HS-27A (cell line): ENCODE data around the gene PDP2.
"Not testable (repeated sequence)": the region's sequence is repeated elsewhere in the genome, so short reads cannot be mapped to it uniquely, and the experiment has no call there.

Experiments
- DNase-seq: peaks from one replicate; pipeline ENCODE4 v3.0.0-alpha.2; 2012; ENCODE audit warnings: low read depth, missing footprints

The PDP2 gene

DNA sequence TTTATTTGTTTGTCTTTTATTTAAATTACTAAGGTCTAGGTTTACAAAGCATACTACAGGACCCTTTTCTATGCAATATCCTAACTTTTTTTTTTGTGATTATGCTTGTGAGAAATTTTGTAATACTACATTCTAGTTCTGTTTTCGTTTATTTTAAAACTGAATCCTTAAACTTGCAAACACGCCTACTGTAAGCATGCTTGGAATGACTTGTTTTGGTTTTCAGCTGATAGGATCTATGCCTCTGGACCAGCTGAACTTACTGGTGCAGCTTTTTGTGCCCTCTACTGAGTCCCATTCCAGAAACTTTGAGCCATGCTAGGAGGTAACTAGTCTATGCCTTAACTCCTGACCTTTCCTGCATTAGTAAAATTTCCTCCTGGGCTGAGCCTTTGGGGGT is 6.0 kb downstream of the PDP2 start:
- DNase-seq, result no peak

DNA sequence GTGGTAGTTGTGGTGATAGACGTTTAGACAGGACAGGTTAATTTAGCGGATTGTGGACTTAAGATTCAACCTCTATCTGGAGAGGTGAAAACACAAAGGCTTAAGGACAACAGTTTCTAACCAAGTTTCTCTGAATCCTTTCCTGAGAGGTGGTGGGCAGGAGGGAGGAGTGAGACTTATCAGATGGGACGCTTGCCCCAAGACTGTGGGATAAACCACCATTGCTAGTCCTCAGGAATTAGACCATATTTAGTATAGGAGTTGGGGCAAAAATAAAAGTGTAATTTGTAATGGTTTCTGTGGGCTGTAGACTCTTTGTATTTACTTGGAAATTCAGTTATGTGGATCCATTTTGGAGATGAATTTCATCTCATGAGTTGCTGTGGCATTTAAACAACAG is 6.6 kb downstream of the PDP2 start:
- DNase-seq, result no peak

DNA sequence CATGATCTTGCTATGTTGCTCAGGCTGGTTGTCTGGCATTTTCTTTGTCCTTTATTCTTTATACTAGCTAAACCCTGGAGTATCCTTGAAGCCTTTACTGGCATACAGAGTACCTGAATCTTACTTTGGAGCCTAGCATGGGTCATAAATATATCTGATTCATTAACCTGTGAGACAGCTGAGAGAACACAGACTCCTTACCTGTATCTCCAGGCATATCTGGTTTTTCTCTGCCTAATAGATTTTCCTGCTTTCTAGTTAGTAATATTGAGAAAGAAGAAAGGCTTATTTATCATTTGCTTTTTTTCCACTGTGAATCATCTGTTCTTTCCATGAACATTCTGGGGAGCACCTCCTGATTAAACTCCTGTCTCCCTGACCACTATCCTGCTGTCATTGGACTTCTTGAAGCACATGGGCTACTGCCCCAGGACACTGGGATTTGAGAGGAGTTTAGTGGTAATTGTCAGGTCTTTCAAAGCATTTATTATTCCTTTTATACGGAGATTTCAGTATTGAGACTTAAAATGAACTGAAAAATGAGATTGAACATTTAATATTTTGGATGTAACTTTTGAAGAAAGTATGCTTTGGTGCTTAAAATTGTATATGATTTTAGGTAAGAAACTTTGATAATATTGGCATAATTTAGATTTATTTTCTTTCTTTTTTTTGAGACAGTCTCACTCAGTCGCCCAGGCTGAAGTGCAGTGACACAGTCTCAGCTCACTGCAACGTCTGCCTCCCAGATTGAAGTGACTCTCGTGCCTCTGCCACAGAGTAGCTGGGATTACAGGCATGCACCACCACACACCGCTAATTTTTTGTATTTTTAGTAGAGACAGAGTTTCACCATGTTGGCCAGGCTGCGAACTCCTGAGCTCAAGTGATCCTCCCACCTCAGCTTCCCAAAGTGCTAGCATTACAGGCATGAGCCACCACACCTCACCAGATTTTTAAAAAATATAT is 8.6 kb downstream of the PDP2 start:
- DNase-seq, result no peak

DNA sequence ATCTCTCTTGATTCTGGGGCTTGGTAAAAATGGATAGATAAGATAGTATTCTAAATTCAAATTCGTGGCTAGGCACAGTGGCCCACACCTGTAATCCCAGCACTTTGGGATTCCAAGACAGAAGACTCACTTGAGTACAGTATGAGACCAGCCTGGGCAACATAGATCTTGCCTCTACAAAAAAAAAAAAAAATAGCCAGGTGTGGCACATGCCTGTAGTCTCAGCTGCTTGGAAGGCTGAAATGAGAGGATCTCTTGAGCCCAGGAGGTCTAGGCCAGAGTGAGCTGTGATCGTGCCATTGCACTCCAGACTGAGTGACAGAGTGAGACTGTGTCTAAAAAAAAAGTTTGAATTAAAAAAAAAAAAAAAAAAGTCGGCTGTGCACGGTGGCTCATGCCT is 9.3 kb downstream of the PDP2 start:
- no peak for DNase-seq

DNA sequence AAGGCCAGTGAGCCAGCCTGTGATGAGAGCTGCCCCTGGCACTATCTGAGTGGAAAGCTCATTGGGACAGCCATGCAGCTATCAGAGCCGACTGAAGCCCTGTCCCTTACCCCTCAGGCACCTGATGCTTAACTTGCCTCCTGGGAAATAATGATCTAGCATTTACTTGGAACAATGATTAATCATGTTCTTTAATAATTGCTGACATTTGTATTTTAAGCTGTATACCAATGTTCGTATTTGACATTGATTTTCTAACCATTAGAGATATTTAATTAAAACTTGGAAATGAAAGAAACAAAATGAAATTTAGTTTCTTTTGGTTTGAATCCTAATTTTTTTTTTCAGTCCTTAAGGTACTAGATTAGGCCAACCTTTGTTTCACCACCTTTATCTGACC is 10.5 kb downstream of the PDP2 start:
- DNase-seq, result no peak

DNA sequence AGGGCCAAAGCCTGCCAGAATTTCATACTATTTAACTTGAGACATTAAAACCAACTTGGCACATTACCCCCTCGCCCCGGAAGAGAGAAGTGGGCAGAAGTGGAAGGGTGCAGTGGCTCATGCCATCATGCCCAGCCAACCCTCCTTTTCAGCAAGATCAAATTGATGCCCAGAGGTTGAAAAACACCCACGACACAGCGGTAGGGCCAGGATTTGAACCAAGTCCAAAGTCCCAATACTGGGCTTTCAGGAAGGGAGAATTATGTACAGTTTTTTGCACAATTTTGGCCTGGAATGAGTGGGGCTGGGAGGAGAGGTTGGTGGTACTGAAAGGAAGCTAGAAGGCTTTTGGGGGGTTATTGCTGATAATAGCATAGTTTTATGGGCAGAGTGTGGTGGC is 11.0 kb downstream of the PDP2 start:
- DNase-seq, result no peak

DNA sequence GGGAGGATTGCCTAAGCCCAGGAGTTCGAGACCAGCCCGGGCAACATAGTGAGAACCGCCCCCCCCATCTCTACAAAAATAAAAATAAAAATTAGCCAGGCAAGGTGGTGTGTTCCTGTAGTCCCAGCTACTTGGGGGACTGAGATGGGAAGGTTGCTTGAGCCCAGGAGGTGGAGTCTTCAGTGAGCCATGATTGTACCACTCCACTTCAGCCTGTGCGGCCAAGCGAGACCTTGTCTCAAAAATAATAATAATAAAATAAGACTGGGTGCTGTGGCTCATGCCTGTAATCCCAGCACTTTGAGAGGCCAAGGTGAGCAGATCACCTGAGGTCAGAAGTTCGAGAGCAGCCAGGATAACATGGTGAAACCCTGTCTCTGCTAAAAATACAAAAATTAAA is 11.5 kb downstream of the PDP2 start:
- no peak for DNase-seq

DNA sequence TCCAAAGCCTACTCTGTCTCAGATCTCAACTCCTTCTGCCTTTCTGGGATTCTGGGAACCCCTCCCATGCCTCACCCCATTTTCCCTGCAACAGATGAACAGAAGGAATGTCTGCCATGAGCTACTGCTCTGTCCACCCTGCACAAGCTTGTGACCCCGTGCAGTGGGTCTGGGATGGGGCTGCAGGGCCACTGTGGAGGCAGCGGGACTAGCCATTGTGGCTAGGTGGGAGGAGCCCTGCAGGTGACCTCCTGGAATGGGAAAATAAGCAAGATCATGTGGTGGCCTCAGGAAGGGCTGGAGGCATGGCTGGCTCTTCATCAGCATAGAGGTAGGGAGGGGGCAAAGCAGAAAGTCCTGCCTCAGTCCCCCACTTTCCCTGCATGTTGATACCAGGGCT is 13.7 kb downstream of the PDP2 start:
- DNase-seq, result no peak

DNA sequence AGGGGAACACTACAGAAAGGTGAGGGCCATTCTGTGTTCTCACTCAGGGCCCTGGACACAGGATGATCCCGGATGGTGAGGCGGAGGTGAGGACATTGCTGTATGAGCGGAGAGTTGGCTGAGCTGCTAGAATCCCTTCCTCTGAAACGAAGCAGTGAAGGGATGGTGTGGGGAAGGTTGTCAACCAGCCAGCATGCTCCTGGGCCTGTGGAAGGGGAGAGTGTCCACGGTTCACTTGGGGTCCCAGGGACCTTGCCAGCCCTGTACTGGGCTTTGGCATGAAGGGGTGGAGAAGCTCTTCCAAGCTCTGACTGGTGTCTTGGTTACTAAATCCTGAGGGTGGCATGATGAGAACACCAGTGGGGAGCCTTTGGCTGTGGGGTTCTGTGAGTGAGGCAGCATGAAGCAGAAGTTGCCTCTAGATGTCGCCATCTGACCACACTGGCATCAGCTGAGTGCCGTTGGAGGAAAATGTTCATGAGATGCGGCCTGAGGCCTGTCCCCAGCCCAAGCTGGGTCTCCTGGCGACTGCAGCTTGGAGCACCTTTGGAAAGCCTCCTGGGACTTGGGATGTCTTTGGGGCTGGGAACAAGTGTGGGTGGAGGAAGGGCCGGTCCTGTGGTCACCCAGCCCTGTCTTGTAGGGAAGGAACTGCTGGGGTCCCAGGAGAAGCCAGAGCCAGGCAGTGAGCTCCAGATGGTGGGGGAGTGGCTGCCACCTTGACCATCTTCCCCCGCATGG is 14.8 kb downstream of the PDP2 start:
- peak; percentile 56 for DNase-seq

DNA sequence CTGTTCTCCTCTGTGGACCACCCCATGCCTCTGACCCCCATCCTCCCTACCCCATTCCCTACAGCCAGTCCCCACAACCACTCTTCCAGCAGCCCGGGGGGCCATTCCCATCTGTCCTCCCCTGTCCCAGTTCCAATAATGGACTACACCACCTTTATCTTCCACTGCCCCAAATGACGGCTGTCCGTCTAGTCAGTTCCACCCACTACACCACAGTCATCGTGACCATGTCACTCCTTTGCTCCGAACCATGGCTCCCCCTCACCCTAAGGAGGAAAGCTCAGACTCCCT is 15.3 kb downstream of the PDP2 start:
- DNase-seq, result no peak

DNA sequence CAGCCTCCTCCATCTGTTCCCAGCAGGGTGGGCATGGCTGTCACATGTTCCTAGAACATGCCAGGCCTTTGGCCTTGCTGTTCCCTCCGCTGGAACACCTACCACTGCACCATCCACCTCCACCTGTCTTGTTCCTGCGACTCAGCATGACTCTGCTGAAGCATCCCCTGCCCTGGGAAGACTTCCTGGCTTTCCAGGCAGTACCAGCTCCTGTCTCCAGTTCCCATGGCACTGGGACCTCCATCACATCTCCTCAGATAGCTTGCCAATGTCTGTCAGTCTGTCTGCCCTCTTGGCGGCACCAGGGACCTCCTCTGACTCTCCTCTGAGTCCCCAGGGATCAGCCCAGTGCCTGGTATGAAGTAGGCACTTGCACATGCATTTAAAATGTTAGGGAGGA is 15.7 kb downstream of the PDP2 start:
- no peak for DNase-seq

DNA sequence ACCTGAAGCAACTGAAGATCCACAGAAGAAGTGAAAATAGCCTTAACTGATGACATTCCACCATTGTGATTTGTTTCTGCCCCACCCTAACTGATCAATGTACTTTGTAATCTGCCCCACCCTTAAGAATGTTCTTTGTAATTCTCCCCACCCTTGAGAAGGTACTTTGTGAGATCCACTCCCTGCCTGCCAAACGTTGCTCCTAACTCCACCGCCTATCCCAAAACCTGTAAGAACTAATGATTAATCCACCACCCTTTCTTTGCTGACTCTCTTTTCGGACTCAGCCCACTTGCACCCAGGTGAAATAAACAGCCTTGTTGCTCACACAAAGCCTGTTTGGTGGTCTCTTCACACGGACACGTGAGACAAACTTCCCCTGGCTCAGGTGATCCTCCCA is 16.4 kb downstream of the PDP2 start:
- DNase-seq, result not testable (repeated sequence)

DNA sequence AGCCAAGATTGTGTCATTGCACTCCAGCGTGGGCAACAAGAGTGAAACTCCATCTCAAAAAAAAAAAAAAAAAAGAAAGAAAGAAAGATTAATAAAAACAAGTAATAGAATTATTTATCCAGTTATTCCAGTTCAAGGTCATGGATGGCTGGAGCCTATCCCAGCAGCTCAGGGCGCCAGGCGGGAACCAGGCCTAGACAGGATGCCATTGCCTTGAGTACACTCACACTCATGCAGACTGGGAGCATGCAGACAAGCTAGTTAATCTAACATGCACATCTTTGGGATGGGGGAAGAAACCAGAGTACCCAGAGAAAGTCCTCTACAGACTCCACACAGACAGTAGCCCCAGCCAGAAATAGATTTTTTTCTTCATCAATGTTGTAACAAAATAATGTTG is 17.9 kb downstream of the PDP2 start:
- no peak for DNase-seq

DNA sequence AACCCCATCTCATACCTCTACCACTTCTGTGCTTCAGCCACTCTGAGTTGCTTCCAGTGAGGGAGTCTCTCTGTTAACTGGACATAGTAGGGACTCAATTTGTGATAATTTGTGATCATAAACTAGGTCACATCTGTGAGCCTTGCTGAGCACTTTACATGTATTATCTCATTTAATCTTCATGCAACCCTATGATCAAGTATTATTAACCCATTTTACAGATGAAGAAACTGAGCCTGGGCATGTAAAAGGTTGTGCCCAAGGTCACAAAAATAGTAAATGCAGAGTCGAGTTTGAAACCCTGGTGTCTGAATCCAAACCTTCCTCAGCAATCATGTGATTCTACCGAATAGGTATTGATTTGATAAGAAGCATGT is 18.6 kb downstream of the PDP2 start:
- no peak for DNase-seq

DNA sequence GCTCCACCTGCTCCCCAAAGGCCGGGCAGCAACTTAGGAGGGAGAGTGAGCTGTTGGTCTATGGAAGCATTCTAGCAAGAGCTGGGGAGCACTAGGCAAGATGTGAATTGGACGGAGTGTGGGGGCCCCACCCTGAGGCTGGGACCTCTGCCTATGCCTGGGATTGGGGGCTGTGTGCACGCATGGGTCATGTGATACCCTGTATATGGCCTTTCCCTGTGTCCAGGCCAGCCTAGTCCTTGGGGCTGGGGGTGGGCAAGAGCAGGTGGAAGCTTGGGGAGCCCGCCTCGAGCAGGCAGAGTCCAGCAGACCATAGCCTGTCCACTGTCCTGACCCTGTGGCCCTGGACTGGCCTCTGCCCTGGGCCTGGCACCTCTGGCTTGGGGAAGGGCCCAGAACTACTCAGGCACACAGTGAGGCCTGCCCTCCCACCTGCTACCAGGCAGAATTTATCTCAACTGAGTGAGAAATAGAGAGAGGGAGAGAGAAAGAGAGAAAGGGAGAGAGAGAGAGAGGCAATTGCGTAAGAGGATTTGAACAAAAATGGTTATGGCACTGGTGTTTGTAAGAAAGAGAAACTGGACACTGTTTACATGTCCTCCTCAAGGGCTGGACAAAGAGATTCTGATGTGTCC is 19.1 kb downstream of the PDP2 start:
- DNase-seq, result no peak

DNA sequence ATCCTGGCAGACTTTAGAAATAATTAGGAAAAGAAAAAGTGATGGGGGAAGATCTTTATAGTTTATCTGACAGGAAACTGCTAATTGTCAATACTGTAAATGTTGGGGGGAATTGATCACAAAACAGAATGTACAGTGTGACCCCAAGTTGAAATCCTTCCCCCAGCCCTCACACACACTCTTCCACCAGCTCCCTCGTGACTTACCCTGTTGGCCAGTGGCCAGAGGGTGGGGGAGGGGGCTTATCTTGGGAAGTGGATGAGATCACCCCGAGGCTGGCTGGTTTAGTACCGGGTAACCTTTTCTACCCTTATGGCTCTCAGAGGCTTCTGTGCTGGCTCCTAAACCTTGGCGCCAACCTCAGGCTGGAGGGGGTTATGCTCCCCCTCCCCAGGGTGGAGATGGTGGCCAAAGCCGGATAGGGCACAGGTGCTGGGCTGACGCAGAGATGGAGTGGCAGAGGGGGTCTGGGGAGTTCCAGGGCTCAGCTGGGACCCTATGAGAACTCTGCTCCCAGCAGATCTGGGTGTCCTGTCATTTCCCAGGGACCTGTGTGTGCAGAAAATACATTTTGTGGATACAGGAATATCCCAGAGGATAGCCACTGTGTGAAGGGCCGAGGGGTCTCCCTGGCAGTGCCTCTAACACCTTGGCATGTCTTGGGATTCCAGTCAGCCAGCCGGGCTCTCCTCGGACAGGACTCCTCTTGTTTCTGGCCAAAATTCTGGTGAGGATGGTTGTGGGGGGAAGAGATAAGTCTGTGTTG is 19.8 kb downstream of the PDP2 start:
- peak; percentile 66 for DNase-seq

DNA sequence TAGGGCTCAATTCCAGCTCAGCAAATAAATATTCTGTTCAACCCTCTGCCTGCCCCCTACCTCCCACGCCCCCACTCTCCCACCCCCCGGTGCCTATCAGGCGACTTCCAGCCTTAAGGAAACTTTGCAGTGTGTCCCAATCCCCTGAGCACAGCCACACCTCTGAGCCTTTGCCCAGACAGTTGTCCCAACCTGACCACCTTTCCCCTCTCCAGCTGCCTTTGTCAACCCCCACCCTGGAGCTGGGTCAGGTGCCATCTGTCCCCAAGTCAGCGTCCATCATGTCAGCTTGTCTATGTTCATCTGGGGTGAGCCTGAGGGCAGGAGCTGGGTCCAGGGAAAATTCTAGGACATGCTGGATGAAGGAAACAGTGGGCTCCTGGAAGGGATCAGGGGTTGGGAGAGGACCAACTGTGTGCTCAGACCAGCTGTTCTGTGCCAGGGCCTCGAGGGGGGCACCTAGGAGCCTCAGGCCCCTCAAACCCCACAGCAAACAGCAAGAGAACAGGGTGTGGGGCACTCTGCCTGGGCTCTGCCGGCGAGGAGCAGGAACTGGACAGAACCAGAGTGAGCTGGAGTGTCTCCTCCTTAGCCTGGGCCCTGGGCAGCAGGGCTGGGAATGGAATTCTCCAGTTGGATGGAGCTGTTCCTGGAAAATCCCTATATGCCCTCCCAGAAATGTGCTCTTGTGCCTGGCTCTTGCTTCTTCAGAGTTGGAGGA is 20.6 kb downstream of the PDP2 start:
- no peak for DNase-seq

DNA sequence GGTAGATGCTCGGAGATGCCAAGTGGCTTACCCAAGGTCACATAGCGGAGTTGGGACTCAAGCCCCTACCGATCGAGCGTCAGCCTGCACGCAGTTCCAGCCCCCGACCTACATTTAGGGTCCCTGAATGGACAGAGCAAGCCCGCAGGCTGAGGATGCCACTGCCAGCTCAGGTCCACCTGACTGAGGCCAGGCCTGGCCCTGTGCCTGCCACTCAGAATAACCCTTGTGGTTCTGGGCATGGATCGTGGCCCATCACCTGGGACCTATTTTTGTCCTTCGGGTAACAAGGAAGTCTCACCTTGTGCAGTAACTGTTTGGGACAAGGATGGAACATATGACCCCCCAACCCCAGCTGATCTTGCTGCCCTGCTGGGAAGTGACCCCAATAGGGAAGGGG is 21.3 kb downstream of the PDP2 start:
- DNase-seq, result no peak

DNA sequence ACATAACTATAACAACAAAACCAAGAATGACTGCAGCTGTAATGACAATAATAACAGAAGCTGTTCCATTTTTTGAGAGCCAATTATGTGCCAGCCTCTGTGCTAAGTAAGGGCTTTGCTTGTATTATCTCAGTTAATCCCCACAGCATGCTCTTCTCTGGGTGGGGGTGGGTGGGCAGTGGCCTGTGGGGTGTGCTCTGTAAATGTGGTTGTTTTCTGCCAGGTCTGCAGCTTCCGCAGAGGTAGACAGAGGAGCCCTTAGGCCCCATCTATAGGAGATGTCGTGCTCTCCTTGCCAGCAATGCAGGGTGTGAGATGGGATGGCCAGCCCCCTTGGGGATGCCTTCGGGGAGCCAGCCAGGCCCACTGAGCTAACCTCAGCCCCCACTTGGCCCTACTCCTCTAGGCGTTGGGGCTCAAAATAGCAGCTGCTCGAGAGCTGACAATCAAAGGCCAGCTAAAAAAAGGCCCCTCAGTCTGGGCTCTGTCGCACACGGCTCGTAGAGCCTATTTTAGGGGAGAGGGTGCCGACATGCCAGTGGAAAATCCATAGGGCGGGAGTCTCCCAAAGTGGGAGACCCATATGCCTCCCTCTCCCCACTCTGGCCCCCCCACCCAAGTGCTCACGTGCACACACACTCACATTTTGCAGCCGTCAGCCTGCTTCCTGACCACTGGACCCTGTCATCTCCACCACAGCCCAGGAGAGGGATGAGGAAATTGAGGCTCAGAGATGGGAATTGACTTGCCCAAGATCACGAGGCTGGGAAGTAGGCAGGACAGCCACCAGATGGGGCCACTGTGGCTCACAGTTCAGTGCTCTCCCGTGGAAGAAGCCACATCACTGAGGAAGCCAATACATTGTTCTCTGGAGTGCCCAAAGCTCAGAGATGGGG is 22.6 kb downstream of the PDP2 start:
- no peak for DNase-seq

DNA sequence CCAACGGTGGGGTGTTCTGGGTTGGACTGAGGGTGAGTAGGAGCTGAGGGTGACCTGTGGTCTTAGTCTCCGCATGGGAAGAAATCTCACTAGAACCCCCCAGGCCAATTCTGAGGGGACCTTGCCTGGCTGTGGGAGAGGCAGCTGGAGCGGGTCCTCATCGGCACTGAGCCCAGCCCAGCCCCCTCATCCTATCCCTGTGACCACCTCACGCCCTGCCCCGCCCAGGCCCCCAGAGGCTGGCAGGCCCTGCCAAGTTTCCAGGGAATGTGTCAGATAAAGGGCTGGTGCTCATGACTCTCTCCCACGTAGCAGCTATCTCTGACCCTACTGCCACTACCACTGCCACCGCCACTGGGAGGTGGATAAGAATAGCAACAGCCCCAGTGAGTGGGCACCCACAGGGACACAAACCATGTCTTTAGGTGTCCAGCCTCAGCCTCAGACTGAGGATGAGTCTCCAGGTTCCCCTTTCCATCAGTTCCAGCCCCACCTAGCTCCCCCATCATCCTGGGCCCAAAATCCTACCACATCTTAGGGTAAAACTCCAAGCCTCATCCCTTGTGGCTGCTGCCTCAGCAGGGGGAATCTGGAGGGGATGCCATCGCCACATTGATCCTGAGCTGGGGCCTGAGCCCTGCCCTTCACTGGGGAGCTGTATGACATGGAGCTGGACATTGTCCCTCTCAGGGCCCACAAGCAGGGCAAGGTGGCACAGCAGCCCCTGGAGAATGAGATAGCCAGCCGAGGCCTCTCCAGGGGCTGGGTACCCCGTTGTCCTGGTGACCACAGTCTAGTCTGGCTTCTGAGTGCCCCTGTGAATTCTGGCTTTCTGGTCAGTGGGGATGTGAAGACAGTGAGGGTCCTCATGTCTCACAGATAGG is 23.5 kb downstream of the PDP2 start:
- DNase-seq, result no peak
